Measurements from ENCODE around the gene GPR4.
"Not testable (repeated sequence)": the region's sequence is repeated elsewhere in the genome, so short reads cannot be mapped to it uniquely, and the experiment has no call there.

The GPR4 gene

DNA sequence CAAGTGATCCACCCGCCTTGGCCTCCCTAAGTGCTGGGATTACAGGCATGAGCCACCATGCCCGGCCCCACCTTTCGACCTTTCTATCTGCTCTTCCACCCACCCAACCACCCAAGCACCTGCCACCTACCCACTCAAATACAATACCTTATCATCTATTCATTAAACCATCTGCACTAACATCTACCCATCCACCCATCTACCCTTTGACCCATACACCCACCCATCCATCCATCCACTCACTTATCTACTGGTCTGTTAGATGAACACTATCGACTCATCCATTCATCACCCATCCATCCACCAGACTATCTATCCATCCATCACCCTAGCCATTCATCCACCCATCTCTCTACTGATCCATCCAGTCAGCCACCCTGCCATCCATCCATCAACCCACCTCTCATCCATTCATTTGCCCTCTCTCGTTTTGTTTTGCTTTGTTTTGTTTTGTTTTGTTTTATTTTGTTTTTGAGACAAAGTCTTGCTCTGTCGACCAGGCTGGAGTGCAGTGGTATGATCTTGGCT is 20.0 kb upstream of the GPR4 start:
- no peak for DNase-seq

DNA sequence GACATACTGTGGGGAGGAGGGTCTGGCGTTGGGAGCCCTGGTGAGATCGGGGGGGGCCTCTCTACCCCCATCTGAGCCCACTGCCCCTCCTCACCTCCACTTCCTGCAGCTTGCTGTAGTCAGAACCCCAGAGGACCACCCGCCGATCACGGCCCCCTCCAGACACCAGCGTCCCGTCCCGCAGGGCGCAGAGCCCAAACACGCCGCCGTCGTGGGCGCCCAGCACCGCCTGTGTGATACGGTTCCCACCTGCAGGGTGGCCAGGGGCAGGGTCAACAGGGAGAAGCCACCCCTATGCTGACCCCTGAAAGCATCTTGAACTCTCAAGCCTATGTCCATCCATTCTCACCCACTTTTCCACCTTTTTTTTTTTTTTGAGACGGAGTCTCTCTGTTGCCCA is 19.4 kb upstream of the GPR4 start:
- DNase-seq: no peak

DNA sequence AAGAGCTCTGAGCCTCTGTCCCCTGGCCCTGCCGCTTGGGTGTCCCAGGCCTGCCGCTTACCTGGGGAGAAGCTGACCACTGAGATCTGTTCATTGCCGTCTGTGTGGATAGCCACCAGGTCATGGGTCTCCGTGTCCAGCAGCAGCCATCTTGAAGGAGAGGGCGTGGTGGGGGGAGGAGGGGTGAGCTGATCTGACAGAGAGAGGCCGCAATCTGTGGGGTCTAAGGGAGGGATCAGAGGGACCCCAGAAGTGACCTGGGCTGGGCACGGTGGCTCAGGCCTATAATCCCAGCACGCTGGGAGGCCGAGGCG is 14.6 kb upstream of the GPR4 start:
- no peak for DNase-seq

DNA sequence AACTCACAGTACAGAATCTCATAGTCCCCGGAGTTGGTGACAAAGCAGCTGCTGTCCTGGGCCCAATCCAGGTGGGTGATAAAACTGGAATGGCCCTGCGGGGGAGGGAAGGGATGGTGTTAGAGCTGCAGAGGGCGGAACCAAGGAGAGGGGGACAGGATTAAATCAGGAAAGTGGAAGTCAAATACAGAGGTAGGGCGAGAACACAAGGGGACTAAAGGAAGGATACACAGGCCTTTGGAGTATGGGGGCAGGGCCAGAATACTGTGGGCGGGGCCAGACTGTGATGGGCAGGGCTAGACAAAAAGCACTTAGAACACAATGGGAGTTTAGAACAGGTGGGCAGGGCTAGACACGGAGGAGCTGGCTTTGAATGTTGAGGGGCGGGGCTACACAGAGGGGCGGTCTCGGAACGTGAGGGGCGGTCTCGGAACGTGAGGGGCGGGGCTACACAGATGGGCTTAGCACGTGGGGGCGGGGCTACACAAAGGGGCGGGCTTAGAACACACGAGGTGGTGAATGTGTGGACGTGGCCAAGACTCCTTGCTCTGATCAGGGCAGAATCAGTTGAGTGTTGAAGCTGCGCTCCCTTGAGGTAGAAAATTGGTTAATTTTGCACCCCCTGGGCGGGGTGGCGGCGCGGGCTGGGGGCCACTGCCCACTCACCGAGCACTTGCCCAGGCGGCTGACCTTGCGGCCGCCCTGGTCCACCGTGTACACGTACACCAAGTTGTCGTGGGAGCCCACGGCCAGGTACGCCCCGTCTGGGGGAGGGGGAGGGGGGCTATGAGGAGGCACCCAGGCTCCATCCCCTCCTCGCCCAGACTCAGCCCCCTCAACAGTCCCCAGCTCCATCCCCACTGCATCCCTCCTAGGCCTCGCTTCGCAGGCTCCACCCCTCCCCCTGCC is 14.0 kb upstream of the GPR4 start:
- DNase-seq: peak; percentile 59

DNA sequence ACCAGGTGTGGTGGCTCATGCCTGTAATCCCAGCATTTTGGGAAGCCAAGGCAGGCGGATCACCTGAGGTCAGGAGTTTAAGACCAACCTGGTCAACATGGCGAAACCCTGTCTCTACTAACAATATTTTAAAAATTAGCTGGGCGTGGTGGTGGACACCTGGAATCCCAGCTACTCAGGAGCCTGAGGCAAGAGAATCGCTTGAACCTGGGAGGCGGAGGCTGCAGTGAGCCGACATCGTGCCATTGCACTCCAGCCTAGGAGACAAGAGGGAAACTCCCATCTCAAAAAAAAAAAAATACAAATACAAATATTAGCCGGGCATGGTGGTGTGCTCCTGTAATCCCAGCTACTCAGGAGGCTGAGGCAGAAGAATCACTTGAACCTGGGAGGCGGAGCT is 13.0 kb upstream of the GPR4 start:
- DNase-seq: not testable (repeated sequence)

DNA sequence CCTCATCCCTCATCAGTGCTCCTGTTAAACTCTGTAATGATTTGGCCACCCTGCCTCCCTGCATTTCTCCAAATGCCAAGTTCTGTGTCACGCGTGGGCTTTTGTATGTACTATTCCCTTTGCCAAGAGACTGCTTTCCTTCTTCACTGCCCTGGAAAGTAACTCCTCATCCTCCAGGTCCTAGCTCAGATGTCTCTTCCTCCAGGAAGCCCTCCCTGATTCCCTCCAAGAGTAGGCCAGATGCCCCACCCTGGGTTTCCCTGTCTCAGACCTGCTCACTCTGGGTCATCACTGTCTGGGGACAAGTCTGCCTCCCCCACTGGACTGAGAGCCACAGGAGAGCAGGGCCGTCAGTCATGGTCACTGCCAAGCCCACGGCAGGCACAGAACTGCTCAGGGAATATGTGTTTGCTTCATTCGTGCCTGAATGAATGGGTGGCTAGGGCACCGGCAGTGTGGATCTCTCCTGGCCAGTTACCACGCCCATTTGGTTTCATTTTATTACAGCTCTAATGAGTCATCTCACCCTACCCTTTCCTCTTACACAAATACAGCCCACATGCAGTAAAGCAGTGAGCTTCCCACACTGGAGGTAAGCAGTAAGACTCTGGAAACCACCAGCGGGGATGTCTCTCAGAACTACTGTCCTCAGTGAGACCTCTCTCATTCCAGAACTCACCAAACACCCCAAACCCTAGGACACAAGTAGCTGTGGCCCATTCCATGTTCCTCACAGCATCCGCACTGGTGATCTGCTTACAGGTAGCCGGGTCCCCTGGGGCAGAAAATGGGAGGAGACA is 12.1 kb upstream of the GPR4 start:
- no peak for DNase-seq

DNA sequence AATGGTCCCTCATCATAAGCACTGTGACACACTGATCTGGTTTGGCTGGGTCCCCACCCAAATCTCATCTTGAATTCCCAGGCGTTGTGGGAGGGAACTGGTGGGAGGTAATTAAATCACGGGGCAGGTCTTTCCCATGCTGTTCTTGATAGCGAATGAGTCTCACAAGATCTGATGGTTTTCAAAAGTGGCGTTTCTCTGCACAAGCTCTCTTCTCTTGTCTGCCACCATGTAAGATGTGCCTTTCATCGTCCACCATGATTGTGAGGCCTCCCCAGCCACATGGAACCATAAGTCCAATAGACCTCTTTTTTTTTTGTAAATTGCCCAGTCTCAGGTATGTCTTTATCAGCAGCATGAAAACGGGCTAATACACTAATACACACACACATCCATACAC is 6.9 kb upstream of the GPR4 start:
- DNase-seq: no peak

DNA sequence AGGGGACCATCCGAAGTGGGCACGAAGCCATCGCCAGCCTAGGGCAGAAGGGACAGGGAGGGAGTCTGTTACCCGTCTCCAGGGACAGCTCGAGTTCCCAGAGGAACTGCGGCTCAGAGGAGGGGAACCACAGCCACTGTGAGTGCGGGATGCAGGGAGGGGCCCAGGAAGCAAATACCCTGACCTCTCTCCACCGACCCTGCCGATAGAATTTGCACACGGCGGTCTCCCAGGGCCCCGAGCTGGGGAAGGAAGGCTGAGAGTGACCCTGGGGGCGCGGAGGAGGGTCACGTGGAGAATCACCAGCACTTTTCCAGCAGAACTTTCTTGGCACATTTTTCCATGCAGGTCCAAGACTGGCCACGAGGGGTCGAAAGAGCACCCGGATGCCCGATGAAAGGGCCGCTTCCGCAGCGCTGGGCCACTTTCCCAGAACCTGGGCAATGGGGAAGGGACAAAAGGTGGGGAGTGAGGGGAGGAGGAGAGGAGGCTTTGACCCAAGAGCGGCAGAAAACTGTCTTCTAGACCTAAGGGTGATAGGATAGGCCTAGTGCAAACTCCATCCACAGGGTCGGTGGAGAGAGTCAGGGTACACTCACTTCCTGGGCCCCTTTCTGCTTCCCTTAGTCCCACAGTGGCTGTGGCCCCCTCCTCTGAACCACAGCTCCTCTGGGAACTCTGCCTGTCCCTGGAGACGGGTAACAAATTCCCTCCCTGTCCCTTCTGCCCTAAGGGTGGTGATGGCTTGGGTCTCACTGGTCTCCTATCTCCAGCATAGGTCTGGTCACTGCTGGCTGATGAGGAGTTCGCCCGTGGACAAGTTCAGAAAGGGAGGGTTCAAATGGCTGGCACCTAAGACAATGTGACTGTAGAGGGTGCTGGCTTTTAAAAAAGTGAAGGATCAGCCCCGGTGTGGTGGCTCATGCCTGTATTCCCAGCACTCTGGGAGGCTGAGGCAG is 5.3 kb upstream of the GPR4 start:
- peak; percentile 23 for DNase-seq

DNA sequence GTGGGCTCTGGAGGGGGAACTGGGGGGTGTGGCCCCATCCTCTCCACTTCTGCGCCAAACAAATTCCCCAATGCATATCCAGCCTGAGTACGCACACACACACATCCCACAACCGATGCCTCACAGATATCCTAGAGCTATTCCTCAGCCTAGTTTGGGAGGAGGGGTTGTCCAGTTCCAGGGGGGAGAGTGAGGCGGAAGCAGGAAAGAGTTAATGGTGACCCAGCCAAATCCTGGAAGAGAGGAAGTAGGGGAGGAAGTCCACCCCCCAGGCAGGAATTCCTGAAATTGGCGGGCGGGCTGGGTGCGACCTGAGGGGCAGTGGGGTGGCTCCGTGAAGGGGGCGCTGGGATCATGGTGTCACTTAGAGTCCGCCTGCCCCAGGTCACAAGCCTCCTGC is 897 bp downstream of the GPR4 start:
- no peak for DNase-seq

DNA sequence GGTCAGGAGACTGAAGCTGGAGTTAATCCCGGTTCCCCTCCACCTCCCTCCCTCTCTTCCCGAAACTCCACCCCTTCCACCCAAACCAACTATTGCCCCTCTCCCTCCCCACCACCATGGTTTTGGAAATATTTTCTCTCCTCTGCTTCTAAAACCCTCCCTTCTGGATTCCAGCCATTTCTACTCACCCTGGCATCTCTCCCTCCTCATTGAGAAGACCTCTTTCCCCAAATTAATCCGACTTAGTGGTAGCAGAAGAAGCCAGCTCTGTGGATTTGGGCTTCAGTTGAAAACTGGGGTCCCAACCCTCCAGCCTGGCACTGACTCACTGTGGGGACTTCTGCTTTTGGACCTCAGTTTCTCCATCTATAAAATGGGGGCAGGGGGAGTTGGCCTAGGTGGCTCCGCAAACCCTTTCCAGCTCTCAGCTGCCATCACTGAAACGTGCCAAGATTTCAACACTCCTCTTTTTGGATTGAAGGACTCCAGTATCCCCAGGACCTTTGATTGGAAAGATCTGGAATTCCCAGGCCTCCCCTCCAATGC is 1.6 kb downstream of the GPR4 start:
- DNase-seq: no peak

DNA sequence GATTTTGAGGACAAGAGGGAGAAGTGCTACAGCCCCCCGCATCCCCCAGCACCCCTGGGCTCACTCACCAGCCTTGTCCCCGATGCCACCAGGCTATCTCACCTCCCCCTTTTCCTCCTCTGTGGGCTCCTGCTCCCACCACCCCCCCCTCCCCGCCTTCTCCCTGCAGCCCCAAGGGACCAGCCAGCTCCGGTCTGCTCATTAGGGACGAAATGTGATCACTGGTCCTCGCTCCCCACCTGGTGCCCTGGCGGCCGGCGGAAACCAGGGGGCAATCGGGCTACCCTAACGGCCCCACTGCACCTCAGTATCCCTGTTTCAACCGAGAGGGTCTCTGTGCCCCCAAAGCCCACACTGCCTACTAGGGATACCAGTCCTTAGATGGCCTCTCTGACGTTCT is 2.7 kb downstream of the GPR4 start:
- DNase-seq: no peak

DNA sequence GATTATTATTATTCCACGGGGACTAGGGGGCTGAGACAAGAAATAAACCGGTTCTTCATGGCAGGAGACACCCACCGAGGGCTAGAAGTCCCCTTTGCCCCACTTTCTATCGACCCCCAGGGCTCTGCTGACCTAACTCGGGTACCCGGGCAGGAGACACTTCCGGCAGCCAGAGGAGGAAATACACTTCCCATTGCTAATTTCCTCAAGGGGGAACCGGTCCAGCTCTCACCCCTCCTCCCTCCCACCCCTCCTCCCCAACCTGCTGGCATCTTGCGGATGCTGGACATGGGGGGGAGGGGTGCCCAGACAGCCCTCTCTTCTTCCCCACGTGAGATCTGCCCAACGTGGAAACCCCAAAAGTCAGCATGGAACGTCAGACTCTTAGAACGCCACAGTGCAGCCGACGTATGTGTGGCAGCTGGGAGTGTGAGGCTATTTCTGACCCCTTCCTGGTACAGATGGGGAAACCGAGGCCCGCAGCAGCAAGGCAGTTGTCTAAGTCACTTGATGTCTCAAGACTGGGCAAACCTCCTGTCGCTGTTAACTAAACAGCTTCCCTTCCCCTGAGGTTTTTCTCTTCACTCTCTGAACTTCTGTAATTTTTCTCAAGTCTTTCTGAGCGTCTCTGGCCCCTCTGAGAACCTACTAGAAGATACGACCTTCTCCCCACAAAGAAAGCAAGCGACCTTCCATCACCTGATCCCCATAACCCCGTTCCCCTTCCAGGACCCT is 3.6 kb downstream of the GPR4 start:
- DNase-seq: no peak

DNA sequence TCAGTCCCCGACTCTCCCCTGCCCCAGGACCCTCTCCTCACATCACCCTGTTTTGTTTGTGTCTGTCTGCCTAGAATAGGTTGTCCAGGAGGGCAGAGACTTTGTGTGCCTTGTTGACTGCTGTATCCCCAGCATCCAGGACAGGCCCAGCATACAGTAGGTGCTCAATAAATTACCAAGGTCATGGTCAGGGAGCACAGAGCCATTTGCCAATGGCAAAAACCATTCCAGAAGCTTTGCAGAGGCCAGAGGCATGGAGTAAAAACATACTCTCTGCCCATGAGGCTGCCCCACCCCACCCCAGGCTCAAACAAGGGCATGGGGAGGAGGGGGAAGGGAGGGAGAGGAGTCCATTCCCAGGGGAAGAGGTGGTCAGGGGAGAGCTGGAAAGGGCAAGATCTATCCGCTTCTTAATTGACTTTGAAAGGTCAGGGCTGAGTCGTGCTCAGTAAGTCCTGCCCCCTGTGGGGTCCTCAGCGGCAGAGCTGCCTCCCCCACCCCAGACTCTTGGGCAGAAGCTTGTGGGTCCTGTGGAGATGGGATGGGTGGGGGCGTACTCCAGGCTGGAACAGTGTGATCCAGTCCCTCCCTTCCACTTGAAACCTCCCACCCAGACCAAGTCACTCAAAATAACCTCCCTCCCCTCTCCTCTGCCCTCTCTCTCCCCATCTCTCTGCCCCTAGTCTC is 4.4 kb downstream of the GPR4 start:
- DNase-seq: no peak

DNA sequence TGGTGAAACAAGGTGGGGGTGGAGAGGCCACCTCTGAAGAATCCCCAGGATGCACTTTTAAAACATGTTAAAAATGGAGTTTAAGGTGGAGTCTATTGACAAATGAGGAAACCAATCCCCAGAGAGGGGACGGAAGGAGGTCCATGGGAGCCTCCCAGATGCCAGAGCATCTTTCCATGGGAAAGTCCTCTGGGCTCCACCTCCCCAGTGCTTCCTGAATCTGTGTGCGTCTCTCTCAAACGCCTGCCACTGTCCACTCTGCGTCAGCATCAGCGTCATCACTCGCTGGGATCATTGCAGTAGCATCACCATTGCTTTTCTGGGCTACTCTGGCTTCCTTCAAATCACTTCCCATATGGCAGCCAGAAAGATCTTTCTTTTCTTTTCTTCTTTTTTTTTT is 6.2 kb downstream of the GPR4 start:
- no peak for DNase-seq

DNA sequence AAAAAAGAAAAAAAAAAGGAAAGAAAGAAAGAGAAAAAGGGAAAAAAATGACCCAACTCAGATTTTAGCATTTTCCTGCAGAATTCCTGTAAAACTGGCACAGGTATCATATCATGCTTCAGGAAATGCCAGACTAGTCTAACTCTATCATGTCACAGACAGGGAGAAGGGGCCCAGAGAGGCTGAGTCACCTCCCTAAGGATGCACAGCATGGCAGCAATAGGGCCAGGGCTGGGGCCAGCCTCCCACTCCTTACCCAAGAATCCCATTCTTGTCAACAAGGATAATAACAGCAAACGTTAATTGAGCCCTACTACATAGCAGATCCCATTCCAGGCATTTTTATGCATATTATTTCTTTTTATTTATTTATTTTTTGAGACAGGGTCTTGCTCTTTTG is 8.5 kb downstream of the GPR4 start:
- DNase-seq: no peak

DNA sequence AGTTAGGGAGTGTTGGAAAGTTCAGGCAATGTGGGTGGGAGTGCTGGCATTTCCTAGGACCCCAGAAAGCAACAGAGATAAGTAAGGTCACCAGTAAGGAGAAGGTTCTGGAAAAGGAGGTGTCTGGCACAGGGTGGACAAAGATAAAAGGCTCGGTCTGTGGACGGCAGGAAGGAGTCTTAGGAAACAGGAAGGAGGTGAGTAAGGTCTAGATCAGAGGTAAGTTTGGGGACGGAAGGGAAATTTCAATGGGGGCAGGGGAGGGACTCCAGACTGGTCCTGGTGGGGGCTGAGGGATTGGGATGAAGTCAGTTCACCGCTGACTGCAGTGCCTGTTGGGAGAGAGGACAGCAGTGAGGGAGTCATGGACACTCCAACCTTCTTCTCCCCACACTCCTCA is 9.6 kb downstream of the GPR4 start:
- no peak for DNase-seq

DNA sequence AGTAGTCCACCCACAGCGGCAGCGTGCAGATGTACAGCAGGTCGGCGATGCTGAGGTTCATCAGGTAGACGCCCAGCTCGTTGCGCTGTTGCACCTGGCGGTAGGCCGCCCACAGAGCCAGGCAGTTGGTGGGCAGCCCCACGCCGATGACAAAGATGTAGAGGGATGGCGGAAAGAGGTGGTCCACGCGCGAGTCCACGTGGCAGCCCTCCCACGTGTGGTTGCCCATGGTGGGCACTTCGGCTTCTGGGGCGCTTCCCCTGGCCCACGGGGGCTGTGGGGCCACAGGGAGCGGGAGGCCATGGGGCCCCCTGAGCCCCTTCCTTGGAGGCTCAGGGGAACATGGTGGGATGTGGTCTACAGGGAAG is 10.4 kb downstream of the GPR4 start:
- no peak for DNase-seq

DNA sequence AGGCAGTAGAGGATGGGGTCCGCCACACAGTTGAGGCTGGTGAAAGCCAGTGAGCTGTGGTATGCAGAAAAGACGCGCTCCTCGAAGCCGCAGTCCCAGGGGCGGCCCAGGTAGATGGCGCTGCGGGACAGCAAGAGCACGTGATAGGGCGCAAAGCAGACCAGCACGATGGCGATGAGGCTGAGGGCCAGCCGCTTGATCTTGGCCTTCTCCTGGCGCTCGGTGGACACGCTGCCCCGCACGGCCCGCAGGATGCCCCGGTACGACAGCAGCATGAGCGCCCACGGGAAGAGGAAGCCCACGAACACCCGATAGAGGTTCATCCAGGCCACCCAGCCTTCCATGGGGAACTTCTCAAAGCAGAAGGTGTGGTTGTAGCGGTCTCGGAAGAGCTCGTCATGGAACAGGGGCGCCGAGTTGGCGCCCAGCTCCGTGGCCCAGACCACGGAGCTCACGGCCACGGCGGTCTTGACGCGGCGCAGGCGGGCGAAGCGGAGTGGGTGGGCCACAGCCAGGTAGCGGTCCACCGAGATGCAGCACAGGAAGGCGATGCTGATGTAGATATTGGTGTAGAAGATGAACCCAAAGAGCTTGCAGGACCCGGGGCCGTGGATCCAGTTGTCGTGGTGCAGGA is 10.9 kb downstream of the GPR4 start:
- DNase-seq: no peak

DNA sequence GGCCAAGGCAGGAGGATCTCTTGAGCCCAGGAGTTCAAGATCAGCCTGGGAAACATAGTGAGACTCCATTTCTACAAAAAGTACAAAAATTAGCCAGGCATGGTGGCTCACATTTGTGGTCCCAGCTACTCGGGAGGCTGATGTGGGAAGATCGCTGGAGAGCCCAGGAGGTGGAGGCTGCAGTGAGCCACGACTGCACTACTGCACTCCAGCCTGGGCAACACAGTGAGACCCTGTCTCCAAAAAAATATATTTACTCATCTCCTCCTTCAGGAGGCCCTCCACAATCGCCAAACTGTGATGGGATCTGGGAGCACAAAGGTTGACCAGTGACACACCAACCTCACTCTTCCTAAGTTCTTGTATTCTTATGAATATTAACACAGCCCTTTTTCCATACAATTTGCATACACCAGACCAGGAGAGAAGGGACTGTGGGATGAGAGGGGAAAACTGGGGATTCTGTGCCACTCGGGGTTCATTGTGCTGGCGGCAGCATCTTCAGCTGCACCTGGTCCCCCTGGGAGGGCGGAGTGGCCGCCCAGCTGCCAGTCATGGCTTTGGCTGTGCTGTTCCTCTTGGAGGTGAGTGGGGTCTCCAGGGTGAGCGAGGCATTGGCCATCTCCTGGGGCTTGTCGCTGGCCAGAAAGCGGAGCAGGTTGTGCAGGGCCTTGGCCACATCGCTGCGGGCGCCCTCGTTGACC is 11.6 kb downstream of the GPR4 start:
- no peak for DNase-seq

DNA sequence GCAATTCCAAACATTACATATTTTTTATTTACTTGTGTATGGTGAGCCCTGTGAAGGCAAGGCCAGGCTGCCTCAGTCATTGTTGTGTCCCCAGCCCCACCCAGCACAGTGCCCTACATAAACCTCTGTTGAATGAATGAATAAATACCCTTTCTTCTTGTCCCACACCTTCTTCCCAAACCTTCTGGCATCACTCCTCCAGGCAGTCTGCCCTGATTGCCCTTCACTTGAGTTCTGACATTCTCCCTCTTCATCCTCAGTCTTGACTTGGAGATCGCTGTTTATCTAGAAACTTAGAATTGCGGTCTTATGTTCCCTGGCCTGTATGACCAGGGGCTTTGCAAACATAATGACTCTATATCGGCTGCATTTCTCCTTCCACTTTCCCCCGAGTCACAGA is 12.2 kb downstream of the GPR4 start:
- no peak for DNase-seq

Data from effector CD4-positive, alpha-beta T cell (primary cell).